ENCODE data around the gene ZNF544.

The ZNF544 gene

GRCh38 chr19:58228585-58229254 lies at the start of gene ZNF544:
ZNF544 (plus strand) TSS chr19:58228914; CDS start chr19:58244024, 15,110 bp downstream.
- peak within 1 kb of the TSS; percentile 97 for H3K27ac ChIP-seq
- TF ChIP-seq CTCF (conservative IDR thresholded peaks at IDR 0.05): no peak

- peak overlapping the region; percentile 89 for H3K27ac ChIP-seq
Measured at GRCh38 chr19:58181902-58182576, 46.7 kb upstream of the ZNF544 start.

GRCh38 chr19:58182577-58182988 lies 46.1 kb upstream of the ZNF544 start:
- peak overlapping the region; percentile 89 for H3K27ac ChIP-seq
- TF ChIP-seq CTCF (conservative IDR thresholded peaks at IDR 0.05): no peak

More at GRCh38 chr19:58181902-58182576, 46.7 kb upstream of the ZNF544 start:
- peak; percentile 80 for TF ChIP-seq CTCF (conservative IDR thresholded peaks at IDR 0.05)

GRCh38 chr19:58182989-58183816 lies 45.5 kb upstream of the ZNF544 start, which contains the start of gene ZNF274:
ZNF274 (plus strand) TSS chr19:58183061; CDS start chr19:58183966, 905 bp downstream.
- TF ChIP-seq CTCF (conservative IDR thresholded peaks at IDR 0.05): no peak
- H3K27ac ChIP-seq: peak within 1 kb of the TSS; percentile 89

GRCh38 chr19:58183817-58184215 lies 44.9 kb upstream of the ZNF544 start:
- TF ChIP-seq CTCF (conservative IDR thresholded peaks at IDR 0.05): no peak
- H3K27ac ChIP-seq: peak overlapping the region; percentile 89

GRCh38 chr19:58196901-58197616 lies 31.7 kb upstream of the ZNF544 start:
- no peak overlapping the region for H3K27ac ChIP-seq
- no peak for TF ChIP-seq CTCF (conservative IDR thresholded peaks at IDR 0.05)
